K562 (cell line): ENCODE results near the gene RANBP3. TPM values are rescaled to one million over a fixed set of nuclear protein-coding genes. Genes with fewer than 3 reads are reported as not detected.

ENCODE experiments used
- ATAC-seq: fragments of 200-7000 bp; cut with Tn5 transposase; 3 replicates; pipeline ENCODE4 v1.9.1; 2020; ENCODE audit warnings: moderate library complexity
- BruUV-seq: library from RNA; stranded (reverse); fragments of 400-500 nt; replicated peaks from 2 replicates; lab custom pipeline; 2021; lab: Mats Ljungman, UMichigan
- CTCF ChIA-PET: fragments of 300-600 bp; formaldehyde crosslinking; extraction: SDS; loops from one replicate; lab custom pipeline; 2021; ENCODE audit warnings: low intra/inter-chr PET ratio; lab: Yijun Ruan, JAX
- POLR2A ChIA-PET: fragments of 300-600, 350-650 bp; sonication (Branson Sonifier 250); formaldehyde crosslinking; extraction: SDS; loops from one replicate; lab custom pipeline; 2021; ENCODE audit warnings: antibody characterized with exemption, inconsistent platforms; lab: Yijun Ruan, JAX
- DNase-seq, 4 experiments: peaks; one replicate each; pipeline versions ENCODE4 v3.0.0 to v3.0.0-alpha.2; 2011 to 2018; ENCODE audit warnings: low spot score in 3 of 4, mixed read lengths in 3 of 4; ENCODE audit errors: extremely low read depth in 1 of 4
- FAIRE-seq: peaks from 2 replicates; lab custom pipeline; 2011; peaks lifted over from hg19 to GRCh38; lab: Jason Lieb, UNC
- H2AFZ ChIP-seq: 2 replicates; pipeline ENCODE4 v1.6.0; 2011; ENCODE audit warnings: low read depth, low read length, control low read depth, inconsistent platforms
- H3K27ac ChIP-seq: fragments of 200-600 bp; 3 replicates; pipeline ENCODE4 v1.8.0; 2011; ENCODE audit warnings: low read depth, mild to moderate bottlenecking, control low read depth, inconsistent platforms, low read length, moderate library complexity, mixed read lengths; ENCODE audit errors: extremely low read depth
- H3K27me3 ChIP-seq, 2 experiments: fragments of 300-600 bp in 1 of 2; 2 replicates in 1 of 2; 3 replicates in 1 of 2; pipeline versions ENCODE4 v1.6.0 to v1.8.0; 2011; ENCODE audit warnings: inconsistent platforms in 2 of 2, low read length in 2 of 2, mild to moderate bottlenecking in 1 of 2, mixed read lengths in 1 of 2, moderate library complexity in 1 of 2; ENCODE audit not compliant: control insufficient read depth in 2 of 2, insufficient read depth in 2 of 2
- H3K36me3 ChIP-seq: fragments of 300-600 bp; 3 replicates; pipeline ENCODE4 v1.8.0; 2011; ENCODE audit warnings: mild to moderate bottlenecking, low read length, inconsistent platforms; ENCODE audit not compliant: control insufficient read depth, insufficient read depth
- H3K4me1 ChIP-seq, 2 experiments: fragments of 200-600 bp in 1 of 2; replicated peaks in 1 of 2; 2 replicates in 1 of 2; 3 replicates in 1 of 2; pipeline versions ENCODE4 v1.5.1 to v1.8.0; 2011; ENCODE audit warnings: inconsistent platforms in 2 of 2, low read length in 2 of 2, mild to moderate bottlenecking in 1 of 2, mixed read lengths in 1 of 2, moderate library complexity in 1 of 2; ENCODE audit not compliant: control insufficient read depth in 2 of 2, insufficient read depth in 2 of 2
- H3K4me2 ChIP-seq: 2 replicates; pipeline ENCODE4 v1.6.1; 2011; ENCODE audit warnings: low read length, control low read depth, inconsistent platforms, mixed read lengths; ENCODE audit not compliant: insufficient read depth
- H3K4me3 ChIP-seq: fragments of 200-600 bp; sonication (generic), shearing (Covaris generic); 2 replicates; pipeline ENCODE4 v1.5.1; 2016; ENCODE audit warnings: control low read depth, inconsistent platforms
- H3K79me2 ChIP-seq: fragments of 200-600 bp; 3 replicates; pipeline ENCODE4 v1.8.0; 2011; ENCODE audit warnings: low read length, inconsistent platforms; ENCODE audit not compliant: control insufficient read depth, insufficient read depth
- H3K9ac ChIP-seq, 2 experiments: 2 replicates each; pipeline versions ENCODE4 v1.6.0 to v1.6.1; 2011; ENCODE audit warnings: low read depth in 2 of 2, low read length in 2 of 2, control low read depth in 1 of 2, inconsistent platforms in 1 of 2, mild to moderate bottlenecking in 1 of 2, mixed read lengths in 1 of 2; ENCODE audit not compliant: insufficient read depth in 1 of 2
- H3K9me1 ChIP-seq: one replicate; pipeline ENCODE4 v1.6.0; 2011; ENCODE audit warnings: inconsistent platforms, mild to moderate bottlenecking, low read length, moderate library complexity; ENCODE audit not compliant: control insufficient read depth, insufficient read depth
- H3K9me3 ChIP-seq: replicated peaks from 2 replicates; pipeline ENCODE4 v1.5.1; 2011; ENCODE audit warnings: low read depth, low read length, inconsistent platforms; ENCODE audit not compliant: control insufficient read depth, insufficient read depth
- H4K20me1 ChIP-seq: replicated peaks from 2 replicates; pipeline ENCODE4 v1.6.1; 2011; ENCODE audit warnings: low read length, inconsistent platforms, mixed read lengths; ENCODE audit not compliant: control insufficient read depth, insufficient read depth
- ARID3B ChIP-seq: fragments of 250-450 bp; sonication (Bioruptor Pico); IDR thresholded peaks from 2 replicates; pipeline ENCODE4 v1.4.0; 2020; ENCODE audit warnings: borderline replicate concordance
- CBFB ChIP-seq: sonication (generic); formaldehyde crosslinking; IDR thresholded peaks from 2 replicates; pipeline ENCODE4 v1.4.0; 2020; ENCODE audit warnings: mild to moderate bottlenecking, missing genetic modification reagents
- DPF2 ChIP-seq: fragments of 450-650 bp; IDR thresholded peaks from 2 replicates; pipeline ENCODE4 v1.6.1; 2016
- ELK3 ChIP-seq: fragments of 450-650 bp; formaldehyde crosslinking; IDR thresholded peaks from 2 replicates; pipeline ENCODE4 v1.4.0; 2020; ENCODE audit warnings: mild to moderate bottlenecking
- EP300 ChIP-seq: IDR thresholded peaks from 2 replicates; pipeline ENCODE4 v1.6.1; 2012; ENCODE audit warnings: low read length, improper control_type of control experiment
- FOS ChIP-seq: IDR thresholded peaks from 3 replicates; pipeline ENCODE4 v1.6.1; 2011; ENCODE audit not compliant: insufficient read length; ENCODE audit errors: extremely low read depth
- FOXK1 ChIP-seq: sonication (generic); formaldehyde crosslinking; IDR thresholded peaks from 2 replicates; pipeline ENCODE4 v1.8.0; 2022; ENCODE audit warnings: missing genetic modification reagents, mild to moderate bottlenecking, borderline replicate concordance
- FOXK2 ChIP-seq, 2 experiments: fragments of 450-650 bp; IDR thresholded peaks in 1 of 2; conservative IDR thresholded peaks in 1 of 2; 2 replicates each; pipeline ENCODE4 v1.6.1; 2016; ENCODE audit warnings: low read depth in 2 of 2, mild to moderate bottlenecking in 1 of 2
- HMG20A ChIP-seq: fragments of 450-650 bp; formaldehyde crosslinking; conservative IDR thresholded peaks from 2 replicates; pipeline ENCODE4 v1.4.0; 2020; ENCODE audit warnings: mild to moderate bottlenecking, mixed read lengths
- HNRNPL ChIP-seq: fragments of 200-400 bp; formaldehyde crosslinking; IDR thresholded peaks from 2 replicates; pipeline ENCODE4 v1.6.1; 2017; ENCODE audit warnings: low read depth, mild to moderate bottlenecking, low read length
- L3MBTL2 ChIP-seq: fragments of 450-650 bp; IDR thresholded peaks from 2 replicates; pipeline ENCODE4 v1.6.1; 2016; ENCODE audit warnings: mild to moderate bottlenecking, moderate library complexity
- MAFF ChIP-seq: IDR thresholded peaks from 2 replicates; pipeline ENCODE4 v1.6.1; 2012; ENCODE audit warnings: low read length, improper control_type of control experiment
- MAFG ChIP-seq: fragments of 450-650 bp; conservative IDR thresholded peaks from 2 replicates; pipeline ENCODE4 v1.6.1; 2016; ENCODE audit warnings: missing genetic modification characterization, missing compliant biosample characterization
- MTA3 ChIP-seq: fragments of 450-650 bp; formaldehyde crosslinking; IDR thresholded peaks from 2 replicates; pipeline ENCODE4 v1.6.1; 2017; ENCODE audit warnings: mild to moderate bottlenecking, borderline replicate concordance
- NELFE ChIP-seq: IDR thresholded peaks from 2 replicates; pipeline ENCODE4 v1.6.1; 2011; ENCODE audit warnings: mild to moderate bottlenecking; ENCODE audit not compliant: insufficient read depth, insufficient read length
- PHTF2 ChIP-seq: fragments of 250-450 bp; sonication (Bioruptor Pico); IDR thresholded peaks from 2 replicates; pipeline ENCODE4 v1.5.0; 2021; ENCODE audit warnings: mild to moderate bottlenecking
- PML ChIP-seq: IDR thresholded peaks from 2 replicates; pipeline ENCODE4 v1.6.1; 2012; ENCODE audit warnings: low read length, inconsistent platforms
- RBM22 ChIP-seq: fragments of 200-400 bp; formaldehyde crosslinking; IDR thresholded peaks from 2 replicates; pipeline ENCODE4 v1.6.1; 2018; ENCODE audit warnings: low read length, low read depth; ENCODE audit not compliant: poor library complexity, severe bottlenecking
- SMARCA4 ChIP-seq: fragments of 450-650 bp; IDR thresholded peaks from 2 replicates; pipeline ENCODE4 v1.6.1; 2016
- ZNF384 ChIP-seq: IDR thresholded peaks from 2 replicates; pipeline ENCODE4 v1.6.1; 2012; ENCODE audit warnings: low read depth, low read length, improper control_type of control experiment
- ZNF655 ChIP-seq: fragments of 250-450 bp; sonication (Bioruptor Pico); IDR thresholded peaks from 2 replicates; pipeline ENCODE4 v1.5.0; 2021
- ZNF830 ChIP-seq: fragments of 250-450 bp; sonication (Bioruptor Pico); IDR thresholded peaks from 2 replicates; pipeline ENCODE4 v1.5.0; 2021; ENCODE audit warnings: mild to moderate bottlenecking
- WGBS: fragments of 100-300 bp; shearing (Covaris generic); methylation state at CpG from one replicate; pipeline ENCODE4 v1.1.6; 2016; ENCODE audit warnings: low coverage, mixed read lengths; ENCODE audit not compliant: insufficient coverage; ENCODE audit errors: missing lambda C conversion rate; 5-methylcytosine and 5-hydroxymethylcytosine counted together
- in situ Hi-C: fragments of 300-500 bp; cut with MboI; formaldehyde crosslinking; loops from 4 replicates; pipeline ENCODE4 v1.15.0; 2018; ENCODE audit warnings: inconsistent platforms, mixed read lengths
- intact Hi-C: fragments of 100-400 bp; cut with micrococcal nuclease; formaldehyde crosslinking; loops from 2 replicates; pipeline ENCODE4 v1.14.2; 2022
- polyA plus RNA-seq, 8 experiments: library from polyadenylated mRNA; depleted of rRNA in 4 of 8; stranded (reverse) in 5 of 8; unstranded in 3 of 8; fragments of >200 nt; fragmentation: Nextera tagmentation in 2 of 8; fragmentation: Illumina TruSeq in 1 of 8; extraction: Ambion mirVana in 2 of 8; extraction: Trizol in 1 of 8; gene quantifications; 2 replicates each; pipeline versions ENCODE4 v1.2.1 to v1.2.3, GENCODE V29; 2011 to 2014; ENCODE audit warnings: inconsistent platforms in 1 of 8, missing spikeins in 1 of 8
- total RNA-seq, 7 experiments: library from RNA; depleted of rRNA in 6 of 7; stranded (reverse); fragments of >200 nt in 6 of 7; fragmentation: Illumina TruSeq in 2 of 7; extraction: Trizol in 2 of 7; gene quantifications; 2 replicates each; pipeline versions ENCODE4 v1.2.1 to v1.2.3, GENCODE V29; 2011 to 2021; ENCODE audit warnings: low replicate concordance in 1 of 7

Gene RANBP3
- total and polyA plus RNA-seq, 9 of the 15 experiments (the other 6 are each of a cell fraction or from before 2014, with no cell fraction given): 0.90 to 95.1 (median 63.2) TPM

- peaks cover 74% of the 10 kb centered on the region for H4K20me1 ChIP-seq
- WGBS: 3% methylated on average over 10 of the region's 10 CpGs
- H3K27me3 ChIP-seq: no peaks in the 10 kb centered on the region
- no peak overlapping the region for H3K4me3 ChIP-seq
- no TSS peak for BruUV-seq
- peaks cover 26 to 28% of the 10 kb centered on the region in 2 experiments for H3K4me1 ChIP-seq
- intact Hi-C loops (no loop called here), in situ Hi-C loops (no loop called here)
- peaks cover 99% of the 10 kb centered on the region for H3K79me2 ChIP-seq
- ChIA-PET CTCF (interaction anchor here (0.7 to 2.3 kb wide), 3 partner anchors 9 to 80 kb away, joined by 3 to 26 read pairs (median 4); no protein-coding TSS in a partner anchor), POLR2A (interaction anchor here (0.6 to 5.0 kb wide), 15 partner anchors 8 to 282 kb away, joined by 3 to 41 read pairs (median 4); partner anchors contain the start of gene RANBP3)
- H3K9ac ChIP-seq: peak overlapping the region; percentile 19 to 83; a peak in 3 of 4 replicates
- H3K9me1 ChIP-seq: peaks cover 4% of the 10 kb centered on the region
- H2AFZ ChIP-seq: no peak overlapping the region; the same call in 1 of the 2 replicates
- peak overlapping the region; percentile 75 for H3K4me2 ChIP-seq
- DNase-seq: peak; percentile 68 to 79 (median 74)
- peak overlapping the region; percentile 51 for H3K27ac ChIP-seq
- FAIRE-seq: peak; percentile 94
- H3K9me3 ChIP-seq: no peaks in the 10 kb centered on the region
- ATAC-seq: peak; percentile 85
- H3K36me3 ChIP-seq: peaks cover 75% of the 10 kb centered on the region; the same call in 2 of the 3 replicates
- TF ChIP-seq MTA3 (no peak), MAFF (peak; percentile 90), RBM22 (no peak), PHTF2 (CRISPR knock-in tag) (no peak; the same call in 1 of the 2 replicates), ELK3 (CRISPR knock-in tag) (no peak), NELFE (no peak), FOS (no peak), HMG20A (CRISPR knock-in tag) (no peak), ZNF830 (CRISPR knock-in tag) (no peak), ZNF384 (0 out of 2 replicates have a peak, but pooled peaks have one; percentile 6), FOXK2 (conservative IDR thresholded peaks at IDR 0.05 in 1 of 2, IDR thresholded peaks at IDR 0.05 in 1 of 2; ENCODE audit: low read depth in 2 of 2) (peak; percentile 81 to 85), L3MBTL2 (peak; percentile 41; the same call in 1 of the 2 replicates), FOXK1 (no peak), DPF2 (peak; percentile 72; the same call in 1 of the 2 replicates), SMARCA4 (peak; percentile 71; the same call in 1 of the 2 replicates), CBFB (CRISPR knock-in tag) (peak; percentile 31; the same call in 1 of the 2 replicates), HNRNPL (no peak), MAFG (tag) (peak; percentile 94), ARID3B (CRISPR knock-in tag) (no peak), ZNF655 (CRISPR knock-in tag) (no peak), PML (0 out of 2 replicates have a peak, but pooled peaks have one; percentile 24), EP300 (peak; percentile 58; the same call in 1 of the 2 replicates)
These were observed 9.9 kb downstream of the RANBP3 start for GRCh38 chr19:5967994-5968430.
